ENCODE measurements around the gene E4F1.
A peak's percentile ranks its signal among the peaks of the same experiment; 100 is the strongest.
"Not testable (repeated sequence)": the region's sequence is repeated elsewhere in the genome, so short reads cannot be mapped to it uniquely, and the experiment has no call there.

Gene E4F1

DNA sequence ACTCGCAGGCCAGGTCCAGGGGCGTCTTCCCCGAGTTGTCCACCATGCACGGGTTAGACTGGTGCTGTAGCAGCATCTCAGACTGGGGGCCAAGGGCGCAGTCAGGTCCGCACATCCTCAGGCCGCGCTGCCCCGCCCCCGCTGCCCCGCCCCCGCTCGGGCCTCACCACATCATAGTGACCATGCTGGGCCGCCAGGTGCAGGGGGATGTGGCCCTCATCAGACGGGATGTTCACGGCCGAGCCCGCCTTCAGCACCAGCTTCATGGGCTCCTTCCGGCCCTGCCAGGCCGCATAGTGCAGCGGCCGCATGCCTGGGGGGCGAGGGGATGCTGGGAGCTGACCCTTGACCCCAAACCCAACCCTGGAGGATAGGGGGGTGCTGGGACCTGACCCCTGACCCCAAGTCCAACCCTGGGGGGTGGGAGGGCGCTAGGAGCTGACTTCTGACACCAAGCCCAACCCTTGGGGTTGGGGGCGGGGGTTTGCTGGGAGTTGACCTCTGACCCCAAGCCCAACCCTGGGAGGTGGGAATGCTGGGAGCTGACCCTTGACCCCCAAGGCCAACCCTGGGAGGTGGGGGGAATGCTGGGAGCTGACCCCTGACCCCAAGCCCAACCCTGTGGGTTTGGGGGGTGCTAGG, 34.0 kb upstream of the E4F1 start:
- DNase-seq, result no peak

DNA sequence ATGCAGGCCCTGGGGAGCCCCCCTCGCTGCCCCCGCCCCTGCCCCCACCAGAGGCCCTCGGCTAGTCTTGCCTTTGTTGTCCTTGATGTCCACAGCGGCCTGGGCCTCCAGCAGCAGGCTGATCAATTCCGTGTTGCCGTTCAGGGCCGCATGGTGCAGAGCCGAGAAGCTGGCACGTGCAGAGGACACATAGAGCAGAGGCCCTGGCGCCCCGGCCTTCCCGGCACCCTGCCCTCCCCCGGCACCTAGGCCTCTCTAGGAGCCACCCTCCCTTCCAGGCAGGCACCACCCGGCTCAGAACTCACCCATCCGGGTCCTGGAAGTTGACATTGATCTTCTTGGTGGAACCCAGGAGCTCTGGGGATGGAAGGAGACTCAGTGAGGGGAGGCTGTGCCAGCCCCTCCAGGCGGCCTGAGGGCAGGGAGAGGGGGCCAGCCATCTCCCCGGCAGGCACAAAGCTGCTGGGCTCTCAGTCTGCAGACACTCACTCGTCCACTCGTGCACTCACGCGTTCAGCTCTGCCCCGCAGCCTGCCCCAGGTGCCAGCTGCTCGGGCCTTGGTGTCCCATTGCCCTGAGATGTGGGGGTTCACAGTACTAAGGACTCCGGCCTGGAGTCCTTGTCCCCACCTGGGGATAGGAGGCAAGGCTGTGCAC, 33.3 kb upstream of the E4F1 start:
- no peak for DNase-seq

DNA sequence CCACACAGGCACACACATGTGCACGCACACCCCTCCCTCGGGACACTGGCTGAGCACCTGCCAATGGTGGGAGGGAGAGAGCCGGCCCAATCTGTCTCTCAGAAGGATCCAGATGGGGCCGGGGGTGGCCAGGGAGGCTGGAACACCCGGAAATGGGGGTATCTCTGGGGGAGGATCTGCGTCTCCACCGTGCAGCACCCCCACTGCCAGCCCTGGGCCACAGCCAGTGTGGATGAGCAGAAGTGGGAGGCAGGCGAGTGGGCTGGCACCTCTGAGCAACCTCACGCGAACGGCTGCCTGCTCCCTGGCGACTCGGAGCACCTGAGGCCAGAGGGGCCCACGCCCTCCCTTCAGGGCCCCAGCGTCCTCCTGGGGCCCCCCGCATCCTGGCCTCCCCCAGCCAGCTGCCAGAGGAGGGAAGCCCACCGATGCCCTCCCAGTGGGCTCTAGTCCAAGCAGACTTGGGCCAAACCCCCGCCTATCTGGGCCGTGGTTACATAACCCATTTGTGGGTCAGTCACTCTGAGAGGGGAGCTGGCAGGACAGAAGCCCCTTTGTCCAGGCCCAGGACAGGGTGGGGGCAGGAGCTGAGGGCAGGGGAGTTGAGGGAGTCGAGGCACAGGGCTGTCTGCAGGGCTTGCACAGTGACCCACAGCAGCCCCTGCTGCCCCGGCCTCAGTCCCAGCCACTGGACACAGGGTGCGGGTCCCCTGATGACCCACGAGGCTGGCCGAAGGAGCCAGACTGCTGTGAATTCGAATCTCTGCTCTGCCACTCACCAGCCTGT, 32.5 kb upstream of the E4F1 start:
- no peak for DNase-seq

DNA sequence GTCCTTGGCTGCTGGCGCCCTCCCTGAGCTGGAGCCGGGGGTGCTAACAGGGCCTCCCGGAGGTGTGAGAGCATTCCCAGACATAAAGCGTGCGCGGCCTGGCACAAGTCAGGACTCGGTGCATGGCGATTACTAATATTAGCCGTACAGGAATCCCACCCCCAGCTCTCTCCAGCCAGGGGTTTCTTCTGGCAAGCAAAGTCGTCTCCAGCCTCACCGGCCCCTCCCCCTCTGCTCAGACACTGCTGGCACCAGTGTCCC, 32.0 kb upstream of the E4F1 start:
- no peak for DNase-seq

DNA sequence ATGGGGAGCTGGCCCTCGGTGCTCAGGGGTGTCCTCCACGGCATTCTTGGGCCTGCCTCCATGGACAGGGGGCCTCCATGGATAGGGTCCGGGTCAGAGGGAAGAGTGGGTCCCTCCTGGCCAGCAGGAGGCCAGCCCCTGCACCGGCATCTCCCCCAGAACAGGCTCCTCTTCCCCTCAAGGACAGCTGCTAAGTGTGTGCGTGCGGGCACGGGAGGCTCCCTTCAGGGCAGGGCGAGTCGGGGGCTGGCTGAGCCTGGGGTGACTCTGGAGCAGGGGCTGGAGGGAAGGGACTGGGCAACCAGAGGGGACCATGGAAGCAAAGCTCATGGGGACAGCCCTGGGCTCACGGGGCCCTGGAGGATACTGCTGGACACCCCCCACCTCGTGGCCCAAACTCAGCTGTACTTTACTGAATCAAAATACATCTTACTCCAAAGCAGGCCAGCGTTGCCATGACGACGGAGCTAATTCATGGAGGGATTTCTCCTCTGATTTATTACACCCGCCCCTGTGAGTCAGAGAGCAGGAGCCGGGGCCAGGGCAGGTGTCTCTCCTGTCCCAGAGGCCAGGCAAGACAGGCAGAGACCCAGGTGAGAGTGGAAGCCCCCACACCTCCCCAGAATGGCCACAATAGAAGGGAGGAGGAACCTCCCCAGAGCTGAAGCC, 29.1 kb upstream of the E4F1 start:
- no peak for DNase-seq

DNA sequence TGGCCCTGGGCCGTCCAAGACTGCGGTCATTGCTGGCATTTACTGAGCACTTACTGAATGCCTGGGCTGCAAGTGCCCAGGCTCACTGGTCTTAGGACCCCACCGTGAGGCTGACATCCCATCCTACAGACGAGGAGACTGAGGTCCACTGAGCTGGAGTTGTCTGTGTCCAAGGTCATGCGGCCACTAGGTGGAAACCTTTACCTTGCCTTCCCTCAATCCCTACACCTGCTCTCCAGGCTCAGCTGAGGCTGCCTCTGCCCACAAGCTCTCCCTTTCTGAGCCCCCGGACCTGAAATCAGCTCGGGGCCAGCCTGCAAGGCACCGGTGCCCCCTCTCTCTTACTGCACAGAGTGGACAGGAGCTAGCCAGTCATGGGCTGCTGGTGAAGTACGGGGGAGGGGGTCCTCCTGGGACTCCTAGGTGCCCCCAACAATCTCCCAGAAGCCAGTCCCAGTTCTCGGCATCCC, 28.5 kb upstream of the E4F1 start:
- peak; percentile 52 for DNase-seq

DNA sequence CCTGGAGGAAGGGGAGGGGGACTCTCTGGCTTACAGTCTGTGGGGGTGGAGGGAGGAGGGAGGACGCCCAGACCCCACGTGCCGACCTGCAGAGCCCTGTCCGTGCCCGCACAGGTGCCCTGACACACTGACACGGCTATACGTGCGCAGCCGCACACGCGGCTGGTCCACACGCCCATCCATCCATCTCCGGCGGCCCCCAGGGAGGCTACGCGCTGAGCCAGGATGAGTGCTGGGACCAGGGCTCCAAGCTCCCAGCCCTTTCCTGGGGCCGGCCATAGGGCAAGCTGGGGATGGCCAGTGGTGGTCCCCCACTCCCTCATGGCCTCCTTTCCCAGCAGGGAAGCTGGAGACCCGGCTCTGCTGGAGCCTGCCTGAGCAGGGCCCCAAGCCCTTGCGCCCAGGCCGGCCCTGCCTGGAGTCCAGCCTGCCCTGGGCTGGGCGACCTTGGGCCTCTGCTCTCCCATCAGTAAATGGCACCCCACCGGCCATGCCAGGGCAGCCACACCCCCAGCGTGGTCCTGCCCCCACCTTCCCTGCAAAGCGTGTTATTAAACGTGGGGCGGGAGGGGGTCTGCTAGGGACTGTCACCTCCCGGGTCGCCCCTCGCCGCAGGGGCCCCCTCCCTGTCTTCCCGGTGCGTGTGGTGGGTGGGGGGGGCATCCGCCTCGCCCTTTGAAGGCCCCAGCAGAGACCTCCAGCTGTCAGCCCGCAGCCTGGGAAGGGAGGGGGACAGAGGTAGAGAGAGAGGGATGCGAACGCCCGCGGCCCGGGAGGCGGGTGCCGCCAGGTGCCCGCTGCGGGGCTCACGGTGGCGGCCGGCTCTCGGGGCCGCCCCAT, 27.8 kb upstream of the E4F1 start:
- DNase-seq, result no peak

DNA sequence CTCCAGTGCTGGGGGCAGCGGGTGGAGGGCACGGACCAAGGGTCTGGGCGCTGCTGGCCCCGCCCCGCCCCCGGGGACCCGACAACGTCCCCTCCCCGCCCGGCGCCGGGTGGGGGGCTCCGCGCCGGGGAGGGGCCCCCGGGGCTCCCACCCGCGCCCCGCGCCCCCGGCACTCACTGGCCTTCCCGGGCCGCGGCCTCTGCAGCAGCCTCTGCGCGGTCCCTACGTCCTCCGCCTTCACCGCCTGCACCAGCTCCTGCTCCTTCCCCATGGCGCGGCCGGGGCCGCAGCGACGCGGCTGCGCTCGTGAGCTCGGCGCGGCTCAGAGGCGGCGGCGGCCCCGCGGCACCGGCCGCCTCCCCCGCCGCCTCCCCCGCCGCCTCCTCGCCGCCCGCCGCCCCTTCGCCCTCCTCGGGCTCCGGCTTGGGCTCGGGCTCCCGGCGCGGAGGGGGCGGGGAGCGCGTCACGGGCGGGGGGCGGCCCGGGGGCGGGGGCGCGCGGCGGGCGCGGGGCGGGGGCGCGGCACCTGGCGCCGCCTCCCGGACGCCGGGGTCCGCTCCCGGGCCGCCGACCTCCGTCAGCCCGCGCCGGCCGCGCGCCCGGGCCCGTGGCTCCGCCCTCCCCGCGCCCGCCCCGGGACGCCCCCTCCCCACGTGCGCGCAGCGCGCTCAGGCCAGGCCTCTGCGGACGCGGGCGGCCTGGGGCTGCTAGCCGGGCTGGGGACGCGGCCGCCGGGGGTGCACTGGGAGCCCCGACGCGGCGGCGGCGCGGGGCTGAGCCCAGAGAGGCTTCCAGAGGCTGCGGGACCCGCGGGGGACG, 27.0 kb upstream of the E4F1 start, which contains the start of gene CASKIN1:
TSS of gene CASKIN1 (minus strand) at position 444 of the 819 bp plus-strand sequence. CDS start at position 271, 173 bp downstream.
- DNase-seq, result no peak

DNA sequence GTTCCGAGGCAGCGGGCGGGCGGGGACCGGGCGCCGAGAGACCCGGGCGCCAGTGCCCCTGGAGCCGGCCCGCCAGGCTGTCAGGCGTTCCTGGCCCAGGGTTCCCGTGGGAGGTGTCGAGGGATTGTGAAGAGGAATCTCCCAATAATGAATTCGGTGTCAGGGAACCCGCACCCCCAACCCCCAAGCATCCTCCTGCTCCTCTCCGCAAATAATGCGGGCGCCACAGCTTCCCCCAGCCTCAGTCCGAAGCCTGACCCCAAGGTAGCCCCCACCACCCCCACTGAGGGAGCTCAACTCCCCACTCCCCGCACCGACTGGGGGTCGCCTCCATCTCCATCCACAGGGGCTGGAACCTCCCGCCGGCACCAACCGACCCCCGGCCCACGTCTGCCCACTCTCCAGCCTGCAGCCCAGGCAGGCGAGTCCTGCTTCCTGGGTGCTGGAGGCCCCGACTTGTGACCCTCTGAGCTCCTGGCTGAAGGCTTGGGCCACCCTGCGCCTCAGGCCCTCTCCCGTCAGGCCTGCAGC, 26.3 kb upstream of the E4F1 start:
- DNase-seq, result no peak

DNA sequence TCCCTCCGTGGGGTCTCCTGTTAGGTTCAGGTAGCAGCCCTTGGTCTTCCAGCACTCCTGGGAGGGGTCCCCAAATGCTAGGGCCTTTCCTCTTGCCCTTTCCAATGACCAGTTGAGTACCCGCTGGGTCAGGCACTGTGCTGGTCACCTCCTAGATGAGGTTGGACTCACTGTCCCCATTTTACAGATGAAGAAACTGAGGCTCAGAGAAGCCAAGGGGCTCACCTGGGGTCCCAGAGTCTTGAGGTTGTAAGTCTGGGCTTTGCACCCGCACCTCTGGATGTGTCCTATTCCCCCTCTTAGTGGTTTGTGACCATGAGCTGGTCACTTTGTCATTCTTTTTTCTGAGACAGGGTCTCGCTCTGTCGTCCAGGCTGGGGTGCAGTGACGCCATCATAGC, 25.6 kb upstream of the E4F1 start:
- no peak for DNase-seq

DNA sequence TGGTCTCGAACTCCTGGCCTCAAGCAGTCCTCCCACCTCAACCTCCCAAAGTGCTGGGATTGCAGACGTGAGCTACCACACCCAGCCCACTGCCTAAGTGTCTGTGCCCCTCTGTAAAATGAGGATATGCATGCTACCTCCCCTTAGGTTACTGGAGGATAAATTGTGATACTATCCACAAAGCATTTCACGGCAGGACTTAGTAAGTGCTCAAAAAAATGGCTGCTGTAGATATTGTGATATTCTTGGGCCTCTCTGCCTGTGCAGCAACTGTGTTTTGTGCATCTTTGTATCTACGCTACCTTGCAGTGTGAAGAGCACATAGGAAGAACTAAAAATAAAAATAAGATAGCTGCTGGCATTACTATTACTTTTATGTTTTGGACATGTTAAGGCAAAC, 25.1 kb upstream of the E4F1 start:
- no peak for DNase-seq

DNA sequence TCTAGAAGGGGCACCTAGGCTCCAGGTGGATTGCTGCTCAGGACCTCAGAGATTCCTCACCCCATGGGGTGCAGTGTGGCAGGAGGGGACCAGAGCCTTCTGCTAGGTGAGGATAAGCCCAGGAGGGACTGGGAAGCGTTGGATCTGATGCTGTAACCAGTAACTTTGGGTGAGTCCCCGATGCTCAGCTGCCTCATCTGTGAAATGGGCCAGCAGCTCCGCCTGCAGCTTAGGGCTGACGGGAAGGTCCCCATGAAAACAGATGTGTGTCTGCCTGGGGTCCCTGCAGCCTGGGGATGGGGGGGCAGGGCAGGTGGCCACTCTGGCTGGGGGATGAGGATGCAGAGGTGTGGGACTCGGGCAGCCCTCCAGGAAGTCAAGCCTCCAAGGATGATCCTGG, 24.3 kb upstream of the E4F1 start:
- no peak for DNase-seq

DNA sequence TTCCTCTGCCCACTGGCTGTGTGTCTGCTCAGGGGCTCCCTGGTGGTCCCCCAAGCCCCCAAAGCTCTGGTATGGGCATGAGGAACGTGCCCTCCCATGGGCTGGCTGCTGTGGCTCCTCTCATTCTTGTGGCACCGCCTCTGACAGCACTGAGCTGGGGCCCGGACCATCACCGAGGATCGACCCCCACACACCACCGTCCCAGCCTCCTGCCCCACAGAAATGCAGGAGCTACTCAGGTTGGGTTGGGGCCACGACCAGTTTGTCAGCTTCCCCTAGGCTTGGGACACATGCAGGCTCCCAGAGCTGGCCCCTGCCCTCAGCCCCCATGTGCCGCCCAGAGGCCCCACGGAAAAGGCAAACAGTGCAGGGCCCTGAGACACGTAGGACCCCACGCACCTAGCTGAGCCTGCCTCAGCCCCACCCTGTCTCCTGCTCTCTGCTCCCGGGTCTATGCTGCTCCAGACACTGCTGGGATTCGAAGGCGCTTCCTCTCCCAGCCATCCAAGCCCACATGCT, 23.7 kb upstream of the E4F1 start:
- DNase-seq, result no peak

DNA sequence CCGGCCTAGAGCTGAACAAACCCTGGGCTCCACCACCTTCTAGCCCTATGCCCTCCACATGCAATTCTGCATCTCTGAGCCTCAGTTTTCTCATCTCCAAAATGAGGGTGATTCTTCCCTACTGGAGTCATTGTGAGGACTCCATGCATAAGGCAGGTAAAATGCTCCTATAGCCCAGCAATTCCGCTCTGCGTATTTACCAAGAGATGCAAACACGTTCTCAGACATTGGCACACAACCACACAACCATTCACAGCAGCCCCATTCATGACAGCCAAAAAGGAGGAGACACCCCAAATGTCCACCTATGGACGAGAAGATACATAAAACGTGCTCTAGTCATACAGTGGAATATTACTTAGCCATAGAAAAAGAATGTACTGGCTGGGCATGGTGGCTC, 23.1 kb upstream of the E4F1 start:
- no peak for DNase-seq

DNA sequence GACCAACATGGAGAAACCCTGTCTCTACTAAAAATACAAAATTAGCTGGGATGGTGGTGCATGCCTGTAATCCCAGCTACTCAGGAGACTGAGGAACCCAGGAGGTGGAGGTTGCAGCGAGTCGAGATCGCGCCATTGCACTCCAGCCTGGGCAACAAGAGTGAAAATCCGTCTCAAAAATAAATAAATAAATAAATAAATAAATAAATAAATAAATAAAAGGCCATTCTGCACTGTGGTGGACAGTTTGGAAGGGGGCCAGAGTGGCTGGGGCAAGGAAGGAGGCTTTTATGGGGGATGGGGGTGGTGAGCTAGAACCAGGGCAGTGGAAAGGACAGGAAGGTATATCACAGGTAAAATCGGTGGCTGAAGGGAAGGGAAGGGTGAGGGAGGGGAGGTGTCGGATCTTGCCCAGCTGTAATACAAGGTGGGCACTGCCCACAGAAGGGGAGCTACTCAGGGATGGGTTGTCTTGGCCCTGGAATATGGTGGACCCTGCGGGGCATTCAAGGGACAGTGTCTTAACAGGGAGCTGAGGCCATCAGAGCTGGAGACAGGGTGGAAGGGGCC, 20.2 kb upstream of the E4F1 start:
- DNase-seq, result not testable (repeated sequence)

DNA sequence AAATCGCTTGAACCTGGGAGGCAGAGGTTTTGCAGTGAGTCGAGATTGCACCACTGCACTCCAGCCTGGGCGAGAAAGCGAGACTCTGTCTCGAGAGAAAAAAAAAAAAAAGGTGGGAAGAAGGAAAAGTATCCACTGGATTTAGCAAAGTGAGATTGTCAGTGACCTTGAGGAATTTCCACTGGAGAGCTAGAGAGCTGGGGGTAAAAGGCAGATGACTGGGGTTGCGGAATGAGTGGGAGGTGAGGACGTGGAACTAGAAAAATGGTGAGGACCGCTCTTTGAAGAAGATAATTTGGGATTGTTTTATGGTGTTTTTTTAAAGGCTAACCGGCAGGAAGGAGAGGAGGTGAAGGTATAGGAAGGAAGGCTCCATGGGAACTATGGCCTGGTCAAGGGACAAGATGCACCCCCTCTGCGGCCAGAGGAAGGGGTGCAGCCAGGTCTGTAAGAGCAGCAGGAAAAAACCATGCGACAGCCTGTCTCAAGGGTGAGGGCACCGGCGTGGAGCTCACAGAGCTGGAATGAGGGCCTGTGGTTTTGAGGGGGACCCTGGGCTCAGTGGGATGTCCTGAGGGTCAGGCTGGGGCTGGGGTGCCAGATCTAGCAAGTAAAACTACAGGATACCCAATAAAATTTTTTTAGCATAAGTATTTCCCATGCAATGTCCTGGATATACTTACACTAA, 18.8 kb upstream of the E4F1 start:
- DNase-seq, result no peak

DNA sequence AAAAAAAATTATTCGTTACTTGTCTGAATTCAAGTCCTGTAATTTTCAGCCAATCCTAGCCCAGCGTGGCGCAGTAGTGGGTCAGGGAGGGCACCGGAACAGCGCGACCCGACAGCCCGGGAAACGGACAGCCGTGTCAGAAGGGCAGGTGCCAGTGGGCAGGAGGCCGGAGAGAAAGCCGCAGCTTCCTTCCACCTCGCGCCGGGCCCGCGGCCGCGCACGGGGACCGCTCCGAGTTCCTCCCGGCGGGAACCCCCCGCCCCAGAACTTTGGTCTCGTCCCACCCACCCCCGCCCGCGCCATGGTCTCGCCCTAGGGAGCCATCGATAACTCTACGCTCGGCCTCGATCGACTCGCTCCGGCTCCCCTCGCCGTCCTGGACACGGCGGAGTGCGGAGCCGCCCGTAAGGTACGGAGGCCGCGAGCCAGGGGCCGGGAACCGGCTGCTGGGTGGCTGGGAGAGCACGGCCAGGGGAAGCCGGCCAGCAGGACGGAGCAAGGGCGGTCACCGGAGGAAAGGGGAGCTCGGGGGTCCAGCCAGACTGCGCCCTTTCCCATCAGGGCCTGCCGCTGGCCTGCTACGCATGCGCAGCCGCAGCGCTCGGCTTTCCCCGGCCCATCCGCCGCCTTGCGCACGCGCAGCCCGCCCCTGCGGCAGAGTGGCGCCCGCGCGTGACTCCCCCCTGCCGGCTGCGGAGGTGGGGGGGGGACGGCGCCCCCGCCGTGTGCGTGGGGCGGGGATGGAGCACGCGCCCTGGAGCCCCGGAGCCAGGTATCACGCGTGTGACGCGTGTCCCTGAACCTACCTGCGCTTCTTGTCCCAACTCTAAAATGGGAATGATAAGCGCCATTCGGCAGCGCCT, 18.1 kb upstream of the E4F1 start, which contains the start of gene MLST8:
TSS of gene MLST8 (plus strand) at position 351 of the 863 bp plus-strand sequence. CDS start 632 bp downstream, outside the sequence.
- peak; percentile 88 for DNase-seq

DNA sequence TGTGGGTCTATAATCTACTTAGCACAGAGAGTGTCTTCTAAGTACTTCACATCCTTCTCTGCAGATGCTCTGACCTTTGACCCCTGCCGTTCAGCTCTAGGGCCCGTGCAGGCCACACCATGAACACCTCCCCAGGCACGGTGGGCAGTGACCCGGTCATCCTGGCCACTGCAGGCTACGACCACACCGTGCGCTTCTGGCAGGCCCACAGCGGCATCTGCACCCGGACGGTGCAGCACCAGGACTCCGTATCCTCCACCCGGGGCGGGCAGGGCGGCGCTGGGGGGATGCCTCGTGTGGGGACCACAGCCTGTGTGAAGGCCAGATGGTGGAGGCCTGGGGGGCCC, 17.5 kb upstream of the E4F1 start:
- DNase-seq, result no peak

DNA sequence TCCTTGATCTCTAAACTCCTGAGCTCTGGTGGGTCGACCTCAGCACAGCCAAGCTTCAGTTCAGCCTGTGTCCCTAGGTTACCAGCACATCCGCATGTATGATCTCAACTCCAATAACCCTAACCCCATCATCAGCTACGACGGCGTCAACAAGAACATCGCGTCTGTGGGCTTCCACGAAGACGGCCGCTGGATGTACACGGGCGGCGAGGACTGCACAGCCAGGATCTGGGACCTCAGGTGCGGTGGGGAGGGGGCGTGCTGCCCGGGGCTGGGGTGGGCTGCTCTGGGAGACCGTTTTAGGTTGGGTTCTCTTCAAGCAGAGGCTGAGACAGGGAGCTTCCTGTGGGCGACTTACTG, 17.0 kb upstream of the E4F1 start:
- DNase-seq, result no peak
